Cardiac muscle cell (in vitro differentiated cells and primary cell): Measurements from ENCODE around the gene F2R. TPM values are rescaled to one million over a fixed set of nuclear protein-coding genes. Genes with fewer than 3 reads are reported as not detected.
A peak's percentile ranks its signal among the peaks of the same experiment; 100 is the strongest.
"Not testable (repeated sequence)": the region's sequence is repeated elsewhere in the genome, so short reads cannot be mapped to it uniquely, and the experiment has no call there.

Source experiments
- DNase-seq, 2 donors: peaks; one replicate each; pipeline versions ENCODE4 v3.0.0 to v3.0.0-alpha.2; 2010 to 2017; ENCODE audit warnings: low read depth in 1 of 2, low spot score in 1 of 2
- H3K27ac ChIP-seq: fragments of 200-600 bp; sonication (generic); 2 replicates; pipeline ENCODE4 v1.5.1; 2016
- H3K27me3 ChIP-seq: fragments of 200-600 bp; sonication (generic); 2 replicates; pipeline ENCODE4 v1.6.0; 2016; ENCODE audit warnings: control low read depth
- H3K36me3 ChIP-seq: fragments of 200-600 bp; sonication (generic); 2 replicates; pipeline ENCODE4 v1.5.1; 2016; ENCODE audit warnings: control low read depth
- H3K4me1 ChIP-seq: fragments of 200-600 bp; sonication (generic); 2 replicates; pipeline ENCODE4 v1.8.1; 2017; ENCODE audit warnings: low read depth, mild to moderate bottlenecking, mixed run types
- H3K4me3 ChIP-seq: fragments of 200-600 bp; sonication (generic); 2 replicates; pipeline ENCODE4 v1.5.1; 2016; ENCODE audit warnings: mild to moderate bottlenecking
- H3K9me3 ChIP-seq: fragments of 200-600 bp; sonication (generic); 2 replicates; pipeline ENCODE4 v1.5.1; 2017; ENCODE audit warnings: low read depth, mild to moderate bottlenecking, control low read depth
- CTCF ChIP-seq: IDR thresholded peaks from 2 replicates; pipeline ENCODE4 v1.5.1; 2012; ENCODE audit warnings: low read depth, mild to moderate bottlenecking, low read length
- polyA plus RNA-seq: library from polyadenylated mRNA; unstranded; fragments of >200 nt; fragmentation: Nextera tagmentation; extraction: Ambion mirVana; gene quantifications from 2 replicates; pipeline ENCODE4 v1.2.1, GENCODE V29; 2016
- total RNA-seq: library from RNA; depleted of rRNA; stranded (reverse); fragments of >200 nt; gene quantifications from 2 replicates; pipeline ENCODE4 v1.2.3, GENCODE V29; 2016

F2R gene
- total and polyA plus RNA-seq, 2 experiments from 2014 or later, result 13.4 to 16.6 TPM

DNA sequence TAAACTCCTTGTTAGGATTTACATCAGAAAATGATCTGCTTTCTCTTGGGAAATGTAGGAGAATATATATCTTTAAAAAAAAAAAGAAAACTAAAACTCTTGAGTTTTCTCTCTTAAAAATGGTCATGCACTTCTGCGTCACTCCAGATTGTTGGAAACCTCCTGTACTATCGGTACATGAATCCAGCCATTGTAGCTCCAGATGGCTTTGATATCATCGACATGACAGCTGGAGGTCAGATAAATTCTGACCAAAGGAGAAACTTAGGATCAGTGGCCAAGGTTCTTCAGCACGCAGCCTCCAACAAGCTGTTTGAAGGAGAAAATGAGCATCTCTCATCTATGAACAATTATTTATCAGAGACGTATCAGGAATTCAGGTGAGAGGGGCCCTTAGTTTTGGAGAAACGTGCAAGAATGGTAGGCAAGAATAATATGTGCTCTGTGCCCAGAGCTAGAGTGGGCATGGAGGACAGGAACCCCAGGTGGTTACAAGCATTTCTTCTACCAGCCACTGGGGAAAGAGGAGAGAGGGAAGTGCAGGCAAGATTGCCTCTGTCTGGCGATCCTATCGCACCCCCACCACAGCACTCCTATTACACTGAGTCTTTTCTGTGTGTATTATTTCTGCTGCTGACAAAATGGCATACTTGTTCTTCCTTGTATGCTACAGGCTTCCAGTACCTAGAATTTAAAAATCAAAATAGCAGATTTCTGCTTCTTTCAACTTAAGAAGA is 41.4 kb upstream of the F2R start:
- Histone ChIP-seq H3K4me3 (no peak overlapping the region), H3K27ac (no peak overlapping the region), H3K36me3 (no peaks in the 10 kb centered on the region), H3K9me3 (no peaks in the 10 kb centered on the region), H3K27me3 (no peaks in the 10 kb centered on the region), H3K4me1 (no peaks in the 10 kb centered on the region)
- no peak for TF ChIP-seq CTCF
- no peak for DNase-seq

GRCh38 chr5:76675364-76675763 is 40.6 kb upstream of the F2R start:
- no peak overlapping the region for H3K27ac ChIP-seq
- no peaks in the 10 kb centered on the region for H3K9me3 ChIP-seq
- no peaks in the 10 kb centered on the region for H3K36me3 ChIP-seq
- H3K4me1 ChIP-seq, result no peaks in the 10 kb centered on the region
- H3K4me3 ChIP-seq, result no peak overlapping the region
- TF ChIP-seq CTCF, result no peak
- DNase-seq, result no peak
- no peaks in the 10 kb centered on the region for H3K27me3 ChIP-seq

DNA sequence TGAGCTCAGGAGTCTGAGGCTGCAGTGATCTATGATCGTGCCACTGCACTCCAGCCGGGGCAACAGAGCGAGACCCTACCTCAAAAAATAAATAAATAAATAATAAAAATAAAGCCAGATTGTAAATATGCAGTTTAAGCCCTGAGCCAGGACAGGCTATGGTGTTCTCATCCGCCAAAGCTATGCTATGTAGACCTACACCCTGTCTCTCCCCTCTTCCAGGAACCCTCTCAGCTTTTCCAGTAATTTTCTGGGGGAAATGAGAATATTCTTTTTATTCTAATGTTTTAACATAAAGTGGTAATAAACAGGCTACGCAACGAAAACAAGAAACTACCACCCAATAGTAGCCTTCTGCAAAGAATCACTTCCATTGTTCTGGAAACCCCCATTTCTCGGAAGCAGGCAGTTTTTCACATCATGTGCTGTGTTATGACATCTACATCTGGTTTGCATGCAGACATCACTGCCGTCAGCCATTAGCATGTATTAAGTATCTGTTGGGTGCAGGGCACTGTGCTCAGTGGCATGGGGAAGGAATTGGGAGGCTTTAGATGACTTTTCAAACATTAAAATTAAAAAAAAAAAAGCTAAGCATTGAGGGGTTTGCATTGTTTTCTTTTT is 38.0 kb upstream of the F2R start:
- H3K36me3 ChIP-seq, result no peaks in the 10 kb centered on the region
- H3K9me3 ChIP-seq, result no peaks in the 10 kb centered on the region
- no peaks in the 10 kb centered on the region for H3K27me3 ChIP-seq
- no peak overlapping the region for H3K4me3 ChIP-seq
- DNase-seq, result no peak
- no peak overlapping the region for H3K27ac ChIP-seq
- no peak for TF ChIP-seq CTCF
- no peaks in the 10 kb centered on the region for H3K4me1 ChIP-seq

DNA sequence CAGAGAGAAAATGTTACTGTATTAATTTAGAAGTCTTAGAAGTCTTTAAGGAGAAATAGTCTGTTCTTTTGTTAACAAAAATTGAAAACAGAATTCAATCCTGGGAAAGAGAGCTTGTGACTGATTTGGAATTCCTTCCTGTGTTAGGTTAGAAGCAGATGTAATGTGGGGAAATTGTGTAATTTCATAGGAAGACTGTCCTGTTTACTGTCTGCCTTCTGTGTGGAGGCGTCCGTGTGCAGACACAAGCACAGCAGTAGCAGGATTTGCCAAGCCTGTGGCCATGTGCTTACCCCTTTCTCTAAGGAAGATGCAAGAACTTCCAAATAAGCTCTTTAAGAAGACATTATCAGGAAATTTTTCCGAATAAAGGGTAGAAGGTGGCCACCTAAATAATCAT is 36.7 kb upstream of the F2R start:
- H3K4me3 ChIP-seq, result no peak overlapping the region
- no peaks in the 10 kb centered on the region for H3K27me3 ChIP-seq
- no peak overlapping the region for H3K27ac ChIP-seq
- no peaks in the 10 kb centered on the region for H3K36me3 ChIP-seq
- TF ChIP-seq CTCF, result no peak
- peaks cover 6% of the 10 kb centered on the region for H3K4me1 ChIP-seq
- no peaks in the 10 kb centered on the region for H3K9me3 ChIP-seq
- DNase-seq, result peak in 1 of 2 donors; percentile 84

DNA sequence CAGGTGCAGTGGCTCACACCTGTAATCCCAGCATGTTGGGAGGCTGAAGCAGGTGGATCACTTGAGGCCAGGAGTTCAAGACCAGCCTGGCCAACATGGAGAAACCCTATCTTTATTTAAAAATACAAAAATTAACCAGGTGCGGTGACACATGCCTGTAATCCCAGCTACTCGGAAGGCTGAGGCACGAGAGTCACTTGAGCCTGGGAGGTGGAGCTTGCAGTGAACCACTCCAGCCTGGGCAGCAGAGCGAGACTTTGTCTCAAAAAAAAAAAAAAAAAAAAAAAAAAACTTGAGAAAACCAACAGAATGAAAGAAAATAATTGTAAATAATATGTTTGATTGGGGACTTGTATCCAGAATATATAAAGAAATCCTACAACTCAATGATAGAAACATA is 35.1 kb upstream of the F2R start:
- H3K36me3 ChIP-seq, DNase-seq, H3K27me3 ChIP-seq, H3K9me3 ChIP-seq, H3K27ac ChIP-seq, H3K4me3 ChIP-seq: not testable (repeated sequence)
- H3K4me1 ChIP-seq, result peaks cover 13% of the 10 kb centered on the region

DNA sequence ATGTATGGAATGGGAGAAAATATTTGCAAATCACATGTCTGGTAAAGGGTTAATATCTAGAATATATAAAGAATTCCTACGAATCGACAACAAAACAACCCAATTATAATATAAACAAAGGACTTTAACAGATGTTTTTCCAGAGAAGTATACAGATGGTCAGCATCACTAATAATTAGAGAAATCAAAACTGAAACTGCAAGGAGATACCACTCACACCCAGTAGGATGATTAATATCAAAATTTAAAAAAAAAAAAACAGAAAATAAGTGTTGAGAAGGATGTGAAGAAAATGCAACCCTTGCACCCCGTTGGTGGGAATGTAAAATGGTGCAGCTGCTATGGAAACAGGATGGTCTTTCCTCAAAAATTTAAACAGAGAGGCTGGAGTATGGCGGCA is 34.6 kb upstream of the F2R start:
- Histone ChIP-seq H3K4me1 (peaks cover 13% of the 10 kb centered on the region), H3K4me3 (no peak overlapping the region), H3K27ac (no peak overlapping the region), H3K36me3 (no peaks in the 10 kb centered on the region), H3K9me3 (no peaks in the 10 kb centered on the region), H3K27me3 (no peaks in the 10 kb centered on the region)
- DNase-seq, result no peak
- TF ChIP-seq CTCF, result no peak
